IPS-20b (cell line): ENCODE results near the gene MLIP.

ENCODE experiments used
- H3K27ac ChIP-seq: one replicate; pipeline ENCODE4 v1.5.1; 2013; ENCODE audit warnings: low read length
- H3K27me3 ChIP-seq: 2 replicates; pipeline ENCODE4 v1.6.1; 2013; ENCODE audit warnings: mild to moderate bottlenecking, low read length, inconsistent platforms; ENCODE audit not compliant: insufficient read depth
- H3K36me3 ChIP-seq: 2 replicates; pipeline ENCODE4 v1.6.1; 2013; ENCODE audit warnings: low read depth, mild to moderate bottlenecking, inconsistent platforms, low read length, moderate library complexity; ENCODE audit not compliant: insufficient read depth
- H3K4me1 ChIP-seq: 2 replicates; pipeline ENCODE4 v1.6.1; 2013; ENCODE audit warnings: mild to moderate bottlenecking, control low read depth, inconsistent platforms, low read length, moderate library complexity; ENCODE audit not compliant: insufficient read depth
- H3K4me3 ChIP-seq: 2 replicates; pipeline ENCODE4 v1.5.1; 2013; ENCODE audit warnings: mild to moderate bottlenecking, low read length, inconsistent platforms
- H3K9ac ChIP-seq: 2 replicates; pipeline ENCODE4 v1.6.1; 2013; ENCODE audit warnings: low read depth, mild to moderate bottlenecking, inconsistent platforms, low read length, moderate library complexity
- H3K9me3 ChIP-seq: 2 replicates; pipeline ENCODE4 v1.6.1; 2013; ENCODE audit warnings: mild to moderate bottlenecking, low read depth, low read length, inconsistent platforms; ENCODE audit not compliant: insufficient read depth

MLIP gene

GRCh38 chr6:54115966-54116365, 4.7 kb downstream of the MLIP start:
- Histone ChIP-seq H3K9ac (no peak overlapping the region), H3K4me3 (no peak overlapping the region), H3K9me3 (no peaks in the 10 kb centered on the region), H3K4me1 (no peaks in the 10 kb centered on the region; the same call in 1 of the 2 replicates), H3K36me3 (no peaks in the 10 kb centered on the region), H3K27ac (no peak overlapping the region), H3K27me3 (no peaks in the 10 kb centered on the region)

- no peaks in the 10 kb centered on the region for H3K36me3 ChIP-seq
Measured at GRCh38 chr6:54118117-54118516, 6.9 kb downstream of the MLIP start.

GRCh38 chr6:54125493-54125892, 14.2 kb downstream of the MLIP start:
- no peaks in the 10 kb centered on the region for H3K9me3 ChIP-seq
- no peaks in the 10 kb centered on the region for H3K36me3 ChIP-seq
- H3K27me3 ChIP-seq, result no peaks in the 10 kb centered on the region
- no peak overlapping the region for H3K27ac ChIP-seq
- no peak overlapping the region for H3K9ac ChIP-seq
- H3K4me3 ChIP-seq, result no peak overlapping the region
- no peaks in the 10 kb centered on the region for H3K4me1 ChIP-seq

More at GRCh38 chr6:54118117-54118516, 6.9 kb downstream of the MLIP start:
- H3K4me1 ChIP-seq, result no peaks in the 10 kb centered on the region
- no peaks in the 10 kb centered on the region for H3K27me3 ChIP-seq
- no peak overlapping the region for H3K4me3 ChIP-seq
- H3K9me3 ChIP-seq, result no peaks in the 10 kb centered on the region
- no peak overlapping the region for H3K27ac ChIP-seq
- no peak overlapping the region for H3K9ac ChIP-seq

DNA sequence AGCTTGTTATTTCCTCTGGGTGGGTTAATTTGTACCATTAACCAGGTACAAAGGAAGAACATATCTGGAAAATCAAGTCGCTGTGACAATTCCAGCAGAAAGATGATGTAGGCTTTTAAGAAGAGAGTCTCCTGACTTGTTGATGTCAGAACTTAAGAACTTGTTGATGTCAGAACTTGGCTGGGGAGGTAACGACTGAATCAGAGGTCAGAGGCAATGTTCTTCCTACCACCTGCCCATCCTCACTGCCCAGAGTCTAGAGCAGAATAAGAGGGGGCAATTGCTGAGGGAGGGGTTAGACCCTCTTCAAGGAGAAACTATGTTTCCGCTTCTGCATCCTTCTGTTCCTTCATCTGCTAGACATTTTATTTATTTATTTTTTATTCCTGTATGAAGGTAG, 18.9 kb downstream of the MLIP start:
- Histone ChIP-seq H3K27ac (no peak overlapping the region), H3K4me1 (no peaks in the 10 kb centered on the region), H3K27me3 (no peaks in the 10 kb centered on the region), H3K4me3 (no peak overlapping the region), H3K9ac (no peak overlapping the region), H3K9me3 (no peaks in the 10 kb centered on the region), H3K36me3 (no peaks in the 10 kb centered on the region)

GRCh38 chr6:54132587-54132986, 21.3 kb downstream of the MLIP start:
- H3K27me3 ChIP-seq, result no peaks in the 10 kb centered on the region
- H3K36me3 ChIP-seq, result no peaks in the 10 kb centered on the region
- no peaks in the 10 kb centered on the region for H3K9me3 ChIP-seq
- H3K4me3 ChIP-seq, result no peak overlapping the region
- no peak overlapping the region for H3K9ac ChIP-seq
- no peak overlapping the region for H3K27ac ChIP-seq
- no peaks in the 10 kb centered on the region for H3K4me1 ChIP-seq

- no peak overlapping the region for H3K9ac ChIP-seq
- H3K4me3 ChIP-seq, result no peak overlapping the region
- H3K9me3 ChIP-seq, result no peaks in the 10 kb centered on the region
- no peak overlapping the region for H3K27ac ChIP-seq
- no peaks in the 10 kb centered on the region for H3K27me3 ChIP-seq
- no peaks in the 10 kb centered on the region for H3K36me3 ChIP-seq
- no peaks in the 10 kb centered on the region for H3K4me1 ChIP-seq
Measured at GRCh38 chr6:54133186-54133585, 21.9 kb downstream of the MLIP start.

DNA sequence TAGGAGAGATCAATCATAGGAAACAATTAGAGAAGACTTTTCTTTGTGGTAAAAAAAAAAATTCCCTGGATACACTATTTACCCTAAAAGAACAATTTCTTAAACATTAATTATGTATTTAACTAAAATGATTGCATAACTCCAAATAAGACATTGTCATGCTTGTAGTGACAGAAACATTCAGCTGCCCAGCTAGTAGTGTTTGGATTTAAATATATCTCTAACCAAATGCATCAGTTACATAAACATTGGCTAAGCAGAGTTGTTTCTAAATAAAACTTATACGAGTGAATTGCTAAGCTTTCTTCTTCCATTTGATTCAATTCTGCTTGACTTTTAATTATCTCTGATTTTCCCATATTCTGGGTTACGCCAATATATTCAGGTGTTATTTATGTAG, 23.7 kb downstream of the MLIP start:
- Histone ChIP-seq H3K4me3 (no peak overlapping the region), H3K27me3 (no peaks in the 10 kb centered on the region), H3K4me1 (no peaks in the 10 kb centered on the region), H3K9me3 (no peaks in the 10 kb centered on the region), H3K9ac (no peak overlapping the region), H3K36me3 (no peaks in the 10 kb centered on the region), H3K27ac (no peak overlapping the region)

DNA sequence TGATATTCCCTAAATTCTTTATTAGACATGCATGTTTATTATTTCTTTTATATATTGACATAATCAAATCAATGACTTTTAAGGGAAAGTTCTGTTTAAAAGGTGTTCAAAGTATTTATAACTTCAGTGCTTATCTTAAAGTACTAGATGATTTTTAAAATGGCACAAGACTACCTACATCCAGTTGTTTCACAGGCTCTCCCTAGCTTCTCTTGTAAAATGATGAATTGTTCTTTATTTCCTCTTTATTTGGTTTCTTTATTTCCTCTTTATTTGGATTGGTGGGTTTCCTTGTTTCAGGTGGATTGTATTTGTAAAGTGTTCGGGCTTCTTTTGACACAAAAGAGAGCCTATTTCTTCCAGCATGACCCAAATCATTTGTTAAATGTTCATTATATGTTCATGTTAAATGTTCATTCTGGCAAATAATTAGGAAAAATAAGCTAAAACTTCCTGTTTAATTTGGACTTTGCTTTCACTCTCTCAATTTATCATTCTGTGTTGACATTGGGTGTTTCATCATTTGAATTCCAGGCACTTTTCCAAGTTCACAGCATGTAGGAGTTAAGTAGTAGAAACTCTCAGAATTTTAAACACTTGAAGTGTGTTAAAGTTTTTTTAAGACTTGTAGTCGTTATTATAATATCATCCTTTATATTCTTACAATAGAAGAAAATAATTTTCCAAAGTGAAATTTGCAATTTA, 24.6 kb downstream of the MLIP start:
- H3K9me3 ChIP-seq, result no peaks in the 10 kb centered on the region
- H3K9ac ChIP-seq, result no peak overlapping the region
- H3K4me1 ChIP-seq, result no peaks in the 10 kb centered on the region
- H3K4me3 ChIP-seq, result no peak overlapping the region
- H3K36me3 ChIP-seq, result no peaks in the 10 kb centered on the region
- H3K27ac ChIP-seq, result no peak overlapping the region
- H3K27me3 ChIP-seq, result no peaks in the 10 kb centered on the region

DNA sequence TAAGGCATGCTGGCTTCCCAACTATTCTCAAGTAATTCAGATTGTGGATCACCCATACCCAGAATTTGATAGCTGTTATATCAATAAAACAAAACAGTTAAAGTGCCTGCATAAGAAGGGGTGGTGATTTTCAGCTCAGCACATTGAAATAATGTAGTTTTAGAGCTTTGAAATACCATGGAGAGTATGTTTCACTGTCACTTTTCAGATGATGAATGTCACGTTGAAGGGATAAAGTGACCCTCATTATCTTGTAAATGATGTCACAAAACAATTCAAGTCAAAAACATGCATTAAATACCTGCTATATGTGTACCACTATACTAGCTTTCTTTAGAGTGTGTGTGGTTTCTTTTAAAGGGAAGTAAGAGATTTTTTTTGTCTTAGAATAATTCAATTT, 27.6 kb downstream of the MLIP start:
- no peaks in the 10 kb centered on the region for H3K4me1 ChIP-seq
- H3K4me3 ChIP-seq, result no peak overlapping the region
- no peak overlapping the region for H3K9ac ChIP-seq
- no peak overlapping the region for H3K27ac ChIP-seq
- H3K36me3 ChIP-seq, result no peaks in the 10 kb centered on the region
- no peaks in the 10 kb centered on the region for H3K27me3 ChIP-seq
- H3K9me3 ChIP-seq, result no peaks in the 10 kb centered on the region

GRCh38 chr6:54140811-54141210, 29.6 kb downstream of the MLIP start:
- Histone ChIP-seq H3K4me1 (no peaks in the 10 kb centered on the region), H3K9ac (no peak overlapping the region), H3K9me3 (no peaks in the 10 kb centered on the region), H3K4me3 (no peak overlapping the region), H3K27me3 (no peaks in the 10 kb centered on the region), H3K36me3 (no peaks in the 10 kb centered on the region), H3K27ac (no peak overlapping the region)

GRCh38 chr6:54142889-54143519, 31.8 kb downstream of the MLIP start:
- H3K9me3 ChIP-seq, result no peaks in the 10 kb centered on the region
- no peak overlapping the region for H3K27ac ChIP-seq
- no peaks in the 10 kb centered on the region for H3K4me1 ChIP-seq
- H3K9ac ChIP-seq, result no peak overlapping the region
- no peak overlapping the region for H3K4me3 ChIP-seq
- H3K27me3 ChIP-seq, result no peaks in the 10 kb centered on the region
- H3K36me3 ChIP-seq, result no peaks in the 10 kb centered on the region

DNA sequence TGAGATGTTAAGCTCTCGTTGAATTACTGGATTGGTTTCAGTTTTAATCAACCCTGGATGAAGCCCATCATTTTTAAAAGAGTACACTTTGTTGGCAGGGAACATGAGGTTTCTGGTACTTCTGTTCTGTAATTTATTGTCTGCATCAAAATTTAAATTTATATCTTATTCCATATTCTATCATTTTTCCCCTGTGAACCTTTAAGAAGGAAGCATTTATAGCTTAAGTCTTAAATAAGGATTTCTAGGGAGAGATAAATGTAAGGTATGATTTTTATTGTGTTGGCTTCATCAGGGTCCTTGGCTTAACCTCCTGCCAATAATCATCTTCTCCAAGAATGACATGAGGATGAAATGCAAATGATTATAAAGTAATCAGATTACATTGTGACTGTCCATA, 40.6 kb downstream of the MLIP start:
- Histone ChIP-seq H3K4me3 (no peak overlapping the region), H3K27ac (no peak overlapping the region), H3K4me1 (no peaks in the 10 kb centered on the region), H3K27me3 (no peaks in the 10 kb centered on the region), H3K9ac (no peak overlapping the region), H3K9me3 (no peaks in the 10 kb centered on the region), H3K36me3 (no peaks in the 10 kb centered on the region)
